AML-193 (cell line): ENCODE results near the gene SLC1A3.
A peak's percentile ranks its signal among the peaks of the same experiment; 100 is the strongest.

ENCODE experiments used
- DNase-seq, 2 experiments: peaks; one replicate each; lab custom pipeline; 2025; lab: John Stamatoyannopoulos, UW

SLC1A3 gene

DNA sequence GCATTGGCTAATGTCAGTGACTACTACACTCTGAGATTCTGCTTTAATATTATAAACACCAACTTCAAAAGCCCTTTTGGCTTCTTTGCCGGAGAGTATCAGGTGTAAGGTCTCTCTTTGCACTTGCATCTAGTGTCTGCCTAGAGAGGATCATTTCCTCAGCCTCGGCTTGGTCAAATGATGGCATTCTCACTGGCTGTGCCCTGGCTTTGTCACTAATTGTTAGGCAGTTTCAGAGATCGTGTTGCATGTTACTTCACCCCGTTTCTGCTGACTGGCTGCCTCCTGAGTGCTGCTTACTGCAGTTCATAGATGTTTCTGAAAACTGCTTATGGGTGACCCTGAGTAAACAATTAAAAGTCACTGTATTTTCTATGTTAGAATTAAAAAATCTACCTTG is 48.8 kb downstream of the SLC1A3 start:
- no peak for DNase-seq

GRCh38 chr5:36656556-36656955 is 50.1 kb downstream of the SLC1A3 start:
- no peak for DNase-seq

GRCh38 chr5:36657563-36657995 is 51.2 kb downstream of the SLC1A3 start:
- peak; percentile 99 for DNase-seq

GRCh38 chr5:36658038-36658756 is 51.8 kb downstream of the SLC1A3 start:
- no peak for DNase-seq

DNA sequence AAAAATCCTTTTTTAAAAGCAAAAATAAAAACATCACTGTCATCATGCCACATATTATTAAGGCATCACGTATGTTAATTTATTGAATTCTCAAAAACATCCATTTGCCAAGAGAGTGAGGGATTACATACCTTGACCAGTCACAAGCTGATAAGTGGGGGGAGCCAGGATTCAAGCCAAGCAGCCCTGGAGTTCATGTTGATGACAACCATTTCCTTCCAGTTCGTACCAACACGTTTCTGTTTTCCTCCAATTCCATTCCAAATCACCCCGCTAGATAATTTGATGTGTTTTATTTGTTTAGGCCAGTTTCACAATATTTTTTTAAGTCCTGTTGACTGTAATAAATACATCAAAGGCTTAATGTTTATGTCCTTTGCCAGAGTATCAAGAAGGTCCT is 53.0 kb downstream of the SLC1A3 start:
- no peak for DNase-seq

DNA sequence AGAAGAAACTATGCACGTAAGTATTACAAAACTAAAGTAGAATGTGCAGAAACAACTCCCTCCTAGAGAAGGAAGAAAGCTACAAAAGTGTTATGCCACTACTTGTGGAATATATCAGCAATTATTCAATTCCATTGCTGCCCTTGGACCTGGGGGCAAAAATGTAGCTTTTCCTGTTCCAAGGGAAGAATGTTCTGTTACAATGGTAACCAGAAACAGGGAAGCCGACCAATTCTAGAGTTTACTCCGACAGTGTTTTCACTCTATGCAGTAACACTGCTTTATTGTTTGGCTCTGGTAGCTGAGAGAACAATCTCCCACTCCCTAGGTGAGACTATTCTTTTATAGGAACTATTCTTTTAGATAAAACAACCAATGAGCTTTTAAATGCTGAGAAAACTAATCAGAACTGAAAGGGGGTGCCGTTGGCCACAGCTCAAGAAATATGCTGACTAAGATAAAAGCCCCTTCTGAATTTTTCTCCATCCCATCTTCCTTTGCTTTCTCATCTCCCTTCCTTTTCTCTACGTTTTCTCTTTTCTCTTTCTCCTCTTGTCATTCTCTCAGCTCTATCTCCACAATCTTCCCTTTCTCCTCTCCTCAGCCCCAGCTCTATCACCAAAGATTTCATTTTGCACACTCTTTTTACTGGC is 54.1 kb downstream of the SLC1A3 start:
- DNase-seq: no peak

- DNase-seq: no peak
These were observed 55.2 kb downstream of the SLC1A3 start for GRCh38 chr5:36661456-36662220.

DNA sequence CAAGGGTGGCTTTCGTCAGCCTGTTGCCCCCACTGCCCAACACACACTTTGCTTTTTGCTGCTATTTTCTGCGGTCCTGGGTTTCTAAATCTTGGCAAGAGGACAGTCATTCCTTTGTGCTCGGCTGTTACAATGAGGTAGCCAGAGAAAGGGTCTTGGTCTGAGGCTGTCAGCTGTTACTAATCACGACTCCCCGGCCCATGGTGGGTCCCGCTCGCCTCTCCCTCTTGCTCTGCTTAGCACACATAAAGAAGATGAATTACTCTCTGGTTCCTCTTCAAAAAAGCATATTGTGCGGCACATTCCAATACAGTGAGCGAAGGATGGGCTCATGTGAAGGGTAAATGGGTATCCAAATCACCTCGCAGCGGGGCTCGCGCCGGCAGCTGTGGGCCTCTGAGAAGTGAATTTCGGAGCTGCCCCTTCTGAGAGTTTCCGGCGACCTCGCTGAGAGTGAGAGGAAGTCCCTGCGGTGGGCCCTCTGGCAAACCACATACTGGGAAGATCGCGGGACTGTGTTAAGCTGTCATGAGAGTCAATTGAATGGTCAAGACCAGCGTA is 56.0 kb downstream of the SLC1A3 start:
- no peak for DNase-seq

GRCh38 chr5:36664766-36665165 is 58.4 kb downstream of the SLC1A3 start:
- DNase-seq: no peak

DNA sequence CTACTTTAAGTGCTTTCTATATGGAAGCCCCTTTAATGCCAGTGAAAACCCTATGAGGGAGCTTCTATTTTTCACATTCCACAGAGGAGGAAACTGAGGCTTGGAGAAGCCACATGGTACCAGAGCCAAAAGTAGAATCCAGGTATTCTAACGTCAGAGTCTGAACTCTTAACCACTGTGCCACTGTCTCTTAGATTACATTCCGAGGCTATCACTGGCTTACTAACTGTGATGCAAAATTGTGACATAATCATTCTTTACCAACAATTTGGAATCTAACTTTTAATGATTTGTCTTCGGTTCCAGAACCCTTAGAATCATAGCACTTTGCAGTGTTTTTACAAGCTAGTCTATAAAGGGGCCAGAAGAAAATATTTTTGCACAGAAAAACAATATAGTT is 59.2 kb downstream of the SLC1A3 start:
- no peak for DNase-seq

GRCh38 chr5:36666274-36666673 is 59.9 kb downstream of the SLC1A3 start:
- DNase-seq: no peak

DNA sequence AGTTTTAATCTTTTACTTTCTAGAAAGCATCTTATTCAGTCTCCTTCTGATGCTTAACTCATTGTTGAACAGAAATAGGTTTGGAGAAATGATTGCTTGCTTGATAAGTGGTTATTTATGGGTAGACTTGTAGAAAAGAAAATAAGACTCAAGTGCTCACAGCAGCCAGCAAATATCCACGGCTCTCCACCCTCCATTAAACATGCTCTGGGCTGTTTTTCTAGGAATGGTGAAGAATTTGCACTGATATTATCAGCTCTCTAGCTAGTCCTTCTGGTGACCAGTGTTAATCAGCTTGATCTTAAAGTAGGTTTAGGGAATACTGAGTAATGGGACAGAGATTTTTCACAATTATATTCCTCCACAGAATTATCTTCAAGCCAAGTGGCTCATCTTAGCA is 60.6 kb downstream of the SLC1A3 start:
- no peak for DNase-seq

DNA sequence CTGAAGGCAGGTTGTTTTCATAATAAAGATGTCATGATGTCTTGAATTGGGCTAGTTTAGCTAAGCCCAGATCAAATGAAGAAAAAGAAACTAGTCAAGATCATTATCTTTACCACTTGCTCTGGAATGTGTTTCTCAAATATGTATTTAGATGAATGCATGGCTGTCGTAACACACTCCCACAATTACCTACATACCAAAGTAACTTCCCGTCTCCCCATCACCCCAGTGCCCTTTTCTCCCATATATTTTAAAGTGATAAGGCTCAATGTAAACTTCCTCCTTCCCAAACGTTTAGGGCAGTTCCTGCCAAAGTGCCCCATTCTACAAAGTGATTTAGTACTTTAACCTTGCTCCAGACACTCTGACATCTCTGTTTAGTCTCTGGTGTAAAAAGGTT is 61.4 kb downstream of the SLC1A3 start:
- DNase-seq: no peak

DNA sequence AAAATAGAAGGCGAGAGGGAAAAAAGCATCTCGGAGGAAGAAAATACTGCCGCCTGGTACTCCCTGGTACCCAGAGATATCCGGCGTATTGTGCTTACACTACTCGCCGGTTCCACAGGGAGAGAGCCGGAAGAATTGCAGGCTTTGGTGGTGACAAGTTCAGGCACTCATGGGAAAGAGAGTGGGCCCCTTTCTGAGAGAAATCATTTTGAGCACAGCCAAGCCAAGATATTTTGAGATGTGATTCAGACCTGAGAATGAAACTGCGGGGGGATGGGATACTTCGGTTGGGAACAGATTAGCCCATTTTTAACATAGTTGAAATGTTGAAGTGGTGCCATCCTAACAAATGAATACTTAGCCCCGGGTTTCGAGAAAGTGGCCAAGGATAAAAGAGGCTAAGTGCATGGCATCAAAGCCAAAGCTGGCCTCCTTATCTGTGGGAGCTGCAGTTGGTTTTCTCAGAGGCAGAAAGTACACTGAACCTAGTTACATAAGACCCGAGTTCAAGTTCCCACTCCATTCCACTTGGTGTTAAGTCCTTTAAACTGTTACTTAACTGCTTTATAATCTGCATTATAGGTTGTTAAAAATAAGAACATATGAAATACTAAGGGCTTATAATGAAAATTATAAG is 62.7 kb downstream of the SLC1A3 start:
- DNase-seq: no peak

DNA sequence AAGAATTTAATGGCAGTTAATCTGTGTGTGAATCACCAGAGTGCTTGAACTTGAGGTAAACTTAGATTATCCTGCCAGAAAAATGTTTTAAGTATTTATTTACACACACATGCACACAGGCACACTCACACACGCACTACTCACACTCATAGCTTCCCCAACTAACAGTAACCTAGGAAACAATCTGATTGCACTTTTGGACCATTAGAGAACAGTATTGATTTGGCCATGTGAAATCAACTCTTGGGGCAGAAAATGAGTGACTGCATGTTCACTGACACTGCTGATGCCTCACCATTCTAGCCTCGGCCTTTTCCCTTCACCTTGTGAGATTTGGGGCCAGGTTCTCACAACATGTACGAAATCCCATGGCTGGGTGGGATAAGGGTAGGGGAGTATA is 64.1 kb downstream of the SLC1A3 start:
- no peak for DNase-seq

- no peak for DNase-seq
These were observed 68.9 kb downstream of the SLC1A3 start for GRCh38 chr5:36675282-36675681.

DNA sequence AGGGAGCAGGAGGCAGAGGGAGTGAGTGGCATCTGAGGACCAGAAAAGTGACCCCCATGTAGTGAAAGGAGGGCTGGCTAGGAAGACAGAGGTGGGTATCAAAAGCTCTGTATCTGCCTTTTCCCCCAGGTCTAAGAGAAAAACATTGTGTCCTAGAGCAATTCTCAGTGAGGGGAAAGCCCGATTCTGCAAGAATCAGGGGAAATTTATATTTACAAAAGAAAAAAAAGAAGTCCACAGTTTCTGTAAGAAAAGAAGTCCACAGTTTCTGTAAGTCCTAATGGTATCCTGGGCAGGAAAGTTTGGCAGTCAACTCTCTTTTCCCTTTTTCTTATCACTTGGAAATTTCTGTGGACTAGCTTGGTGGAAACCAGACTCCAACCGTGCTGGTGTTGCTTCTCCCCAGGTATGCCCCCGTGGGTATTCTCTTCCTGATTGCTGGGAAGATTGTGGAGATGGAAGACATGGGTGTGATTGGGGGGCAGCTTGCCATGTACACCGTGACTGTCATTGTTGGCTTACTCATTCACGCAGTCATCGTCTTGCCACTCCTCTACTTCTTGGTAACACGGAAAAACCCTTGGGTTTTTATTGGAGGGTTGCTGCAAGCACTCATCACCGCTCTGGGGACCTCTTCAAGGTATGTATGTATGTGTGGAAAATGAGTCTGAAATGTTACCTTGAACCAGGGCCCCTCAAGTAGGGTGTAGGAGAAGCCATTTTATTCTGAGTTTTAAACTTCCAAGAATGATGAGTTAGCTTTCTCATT is 73.0 kb downstream of the SLC1A3 start:
- DNase-seq: no peak

- no peak for DNase-seq
These were observed 73.7 kb downstream of the SLC1A3 start for GRCh38 chr5:36680066-36680465.

GRCh38 chr5:36681711-36682110 is 75.3 kb downstream of the SLC1A3 start:
- peak in 1 of 2 experiments; percentile 16 for DNase-seq

GRCh38 chr5:36682499-36682898 is 76.1 kb downstream of the SLC1A3 start:
- no peak for DNase-seq

- peak; percentile 48 to 53 for DNase-seq
These were observed 77.5 kb downstream of the SLC1A3 start for GRCh38 chr5:36683821-36684434.
